Panc1 (cell line): ENCODE measurements around the gene ZNF462. TPM values are rescaled to one million over a fixed set of nuclear protein-coding genes. Genes with fewer than 3 reads are reported as not detected.

Source experiments
- ATAC-seq: fragments of 200-7000 bp; cut with Tn5 transposase; 2 replicates; pipeline ENCODE4 v1.9.1; 2020; ENCODE audit warnings: mild to moderate bottlenecking, moderate library complexity
- BruUV-seq: library from RNA; stranded (reverse); fragments of 400-500 nt; replicated peaks from 2 replicates; lab custom pipeline; 2021; lab: Mats Ljungman, UMichigan
- CTCF ChIA-PET: fragments of 300-600 bp; sonication (Branson Sonifier 250); formaldehyde crosslinking; loops from one replicate; lab custom pipeline; 2022; ENCODE audit warnings: antibody characterized with exemption; lab: Charles Lee
- POLR2A ChIA-PET: fragments of 300-600 bp; sonication (Branson Sonifier 250); formaldehyde crosslinking; loops from one replicate; lab custom pipeline; 2022; ENCODE audit warnings: antibody characterized with exemption; lab: Charles Lee
- DNase-seq: peaks from one replicate; pipeline ENCODE4 v3.0.0-alpha.2; 2010; ENCODE audit warnings: low read depth, low spot score
- H3K27ac ChIP-seq: 2 replicates; pipeline ENCODE4 v1.5.1; 2011; ENCODE audit warnings: mild to moderate bottlenecking, low read length, inconsistent platforms
- H3K27me3 ChIP-seq: fragments of 200-500 bp; sonication (Bioruptor generic); 2 replicates; pipeline ENCODE4 v1.6.0; 2014; ENCODE audit warnings: low read length, inconsistent platforms; ENCODE audit not compliant: control insufficient read depth, insufficient read depth
- H3K36me3 ChIP-seq: fragments of 200-500 bp; sonication (Bioruptor generic); 2 replicates; pipeline ENCODE4 v1.5.1; 2014; ENCODE audit warnings: inconsistent platforms, mild to moderate bottlenecking, low read length, moderate library complexity; ENCODE audit not compliant: control insufficient read depth, insufficient read depth
- H3K4me1 ChIP-seq: 2 replicates; pipeline ENCODE4 v1.5.1; 2011; ENCODE audit warnings: inconsistent platforms, mild to moderate bottlenecking, low read length, moderate library complexity; ENCODE audit not compliant: control insufficient read depth, insufficient read depth
- H3K4me3 ChIP-seq, 2 experiments: 2 replicates each; pipeline ENCODE4 v1.5.1; 2011 to 2012; ENCODE audit warnings: low read depth in 2 of 2, low read length in 2 of 2, mild to moderate bottlenecking in 2 of 2, inconsistent platforms in 1 of 2, moderate library complexity in 1 of 2
- H3K9me3 ChIP-seq: fragments of 200-500 bp; sonication (Bioruptor generic); 2 replicates; pipeline ENCODE4 v1.5.1; 2014; ENCODE audit warnings: low read depth, mild to moderate bottlenecking, inconsistent platforms, low read length, moderate library complexity; ENCODE audit not compliant: control insufficient read depth, insufficient read depth
- POLR2AphosphoS5 ChIP-seq: IDR thresholded peaks from 2 replicates; pipeline ENCODE4 v1.6.1; 2012; ENCODE audit warnings: mild to moderate bottlenecking, low read depth, low read length, moderate library complexity
- SIN3A ChIP-seq: IDR thresholded peaks from 2 replicates; pipeline ENCODE4 v1.6.1; 2012; ENCODE audit warnings: low read depth, mild to moderate bottlenecking, low read length, moderate library complexity, borderline replicate concordance; ENCODE audit not compliant: insufficient read depth
- in situ Hi-C: cut with HindIII; loops from 2 replicates; pipeline ENCODE4 v1.10.0; 2016; ENCODE audit warnings: low sequenced_read_pairs, low pct_unique_long_range_greater_than_20kb
- intact Hi-C: fragments of 100-400 bp; cut with micrococcal nuclease; formaldehyde crosslinking; loops from one replicate; pipeline ENCODE4 v1.10.0; 2022; ENCODE audit not compliant: unreplicated experiment
- total RNA-seq: library from RNA; stranded (reverse); gene quantifications from one replicate; pipeline ENCODE4 v1.2.1, GENCODE V29; 2021; ENCODE audit not compliant: unreplicated experiment
- TF ChIP-seq, protein P1 (sequence below), 2 experiments: IDR thresholded peaks; 2 replicates each; pipeline ENCODE4 v1.6.1; 2011 to 2012; ENCODE audit warnings: low read depth in 2 of 2, control low read depth in 1 of 2, low read length in 1 of 2, mild to moderate bottlenecking in 1 of 2, moderate library complexity in 1 of 2; ENCODE audit not compliant: insufficient read depth in 1 of 2
- TF ChIP-seq, protein P2 (sequence below): fragments of 450-650 bp; IDR thresholded peaks from 2 replicates; pipeline ENCODE4 v1.5.1; 2017; ENCODE audit warnings: mild to moderate bottlenecking

The ZNF462 gene
- total RNA-seq, 1 experiment from 2014 or later = 34.8 TPM

DNA sequence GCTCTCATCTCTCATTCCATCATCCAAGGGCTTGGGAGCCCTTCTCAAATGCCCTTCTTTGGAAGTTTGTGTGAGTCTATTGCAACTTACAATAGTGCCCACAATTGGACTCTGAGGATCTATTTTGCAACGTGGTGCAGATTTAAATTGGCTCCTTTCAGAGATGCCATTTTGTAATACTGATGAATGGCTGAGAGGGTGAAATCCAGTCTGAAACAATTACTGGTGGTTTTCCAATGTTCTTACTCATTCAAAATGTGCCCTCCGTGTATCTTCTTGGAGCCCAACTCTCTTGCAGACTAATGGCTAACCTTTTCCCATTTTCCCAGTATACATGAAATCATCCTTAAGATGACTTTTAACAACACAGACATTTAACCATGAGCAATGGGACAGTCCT lies 6.1 kb downstream of the ZNF462 start:
- Histone ChIP-seq H3K27ac (no peak overlapping the region), H3K9me3 (no peaks in the 10 kb centered on the region), H3K4me1 (peaks cover 27% of the 10 kb centered on the region), H3K27me3 (no peaks in the 10 kb centered on the region), H3K36me3 (no peaks in the 10 kb centered on the region), H3K4me3 (no peak overlapping the region)
- ATAC-seq (no peak), DNase-seq (no peak)
- ChIA-PET POLR2A (no interaction called here), CTCF (no interaction called here)
- BruUV-seq = no TSS peak
- in situ Hi-C loops = no loop called here
- TF ChIP-seq, protein P1, sequence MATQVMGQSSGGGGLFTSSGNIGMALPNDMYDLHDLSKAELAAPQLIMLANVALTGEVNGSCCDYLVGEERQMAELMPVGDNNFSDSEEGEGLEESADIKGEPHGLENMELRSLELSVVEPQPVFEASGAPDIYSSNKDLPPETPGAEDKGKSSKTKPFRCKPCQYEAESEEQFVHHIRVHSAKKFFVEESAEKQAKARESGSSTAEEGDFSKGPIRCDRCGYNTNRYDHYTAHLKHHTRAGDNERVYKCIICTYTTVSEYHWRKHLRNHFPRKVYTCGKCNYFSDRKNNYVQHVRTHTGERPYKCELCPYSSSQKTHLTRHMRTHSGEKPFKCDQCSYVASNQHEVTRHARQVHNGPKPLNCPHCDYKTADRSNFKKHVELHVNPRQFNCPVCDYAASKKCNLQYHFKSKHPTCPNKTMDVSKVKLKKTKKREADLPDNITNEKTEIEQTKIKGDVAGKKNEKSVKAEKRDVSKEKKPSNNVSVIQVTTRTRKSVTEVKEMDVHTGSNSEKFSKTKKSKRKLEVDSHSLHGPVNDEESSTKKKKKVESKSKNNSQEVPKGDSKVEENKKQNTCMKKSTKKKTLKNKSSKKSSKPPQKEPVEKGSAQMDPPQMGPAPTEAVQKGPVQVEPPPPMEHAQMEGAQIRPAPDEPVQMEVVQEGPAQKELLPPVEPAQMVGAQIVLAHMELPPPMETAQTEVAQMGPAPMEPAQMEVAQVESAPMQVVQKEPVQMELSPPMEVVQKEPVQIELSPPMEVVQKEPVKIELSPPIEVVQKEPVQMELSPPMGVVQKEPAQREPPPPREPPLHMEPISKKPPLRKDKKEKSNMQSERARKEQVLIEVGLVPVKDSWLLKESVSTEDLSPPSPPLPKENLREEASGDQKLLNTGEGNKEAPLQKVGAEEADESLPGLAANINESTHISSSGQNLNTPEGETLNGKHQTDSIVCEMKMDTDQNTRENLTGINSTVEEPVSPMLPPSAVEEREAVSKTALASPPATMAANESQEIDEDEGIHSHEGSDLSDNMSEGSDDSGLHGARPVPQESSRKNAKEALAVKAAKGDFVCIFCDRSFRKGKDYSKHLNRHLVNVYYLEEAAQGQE (IDR thresholded peaks at IDR 0.05; ENCODE audit: insufficient read depth in 1 of 2, low read depth in 2 of 2, low read length in 1 of 2) = no peak
- intact Hi-C loops = loop anchor here (10.0 kb wide), 1 partner anchor 306 kb away; no protein-coding TSS in a partner anchor

DNA sequence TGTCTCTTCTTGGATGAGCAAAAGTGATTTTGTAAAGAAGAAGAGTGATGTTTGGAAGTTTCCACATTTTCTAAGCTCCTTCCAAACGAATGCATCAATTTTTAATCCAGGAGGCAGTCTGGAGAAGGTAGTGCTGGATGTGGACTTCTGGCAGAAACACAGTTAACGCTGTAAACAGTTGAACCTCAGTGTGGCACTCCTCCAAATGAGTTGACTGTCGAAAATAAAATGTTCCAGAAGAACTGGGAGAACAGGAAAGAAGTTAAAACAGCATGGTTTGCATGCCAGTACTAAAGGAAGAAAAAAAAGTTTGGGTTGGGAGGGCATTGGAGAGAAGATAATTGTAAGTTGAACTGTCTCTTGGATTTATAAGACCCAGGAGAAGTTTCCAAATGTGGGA lies 6.5 kb downstream of the ZNF462 start:
- H3K4me1 ChIP-seq = peaks cover 27% of the 10 kb centered on the region
- in situ Hi-C loops (no loop called here), intact Hi-C loops (loop anchor here (10.0 kb wide), 1 partner anchor 305 kb away; no protein-coding TSS in a partner anchor)
- POLR2A ChIA-PET = no interaction called here
- DNase-seq (no peak), ATAC-seq (no peak)
- no peaks in the 10 kb centered on the region for H3K36me3 ChIP-seq
- H3K9me3 ChIP-seq = no peaks in the 10 kb centered on the region
- no peak overlapping the region for H3K27ac ChIP-seq
- no TSS peak for BruUV-seq
- H3K27me3 ChIP-seq = no peaks in the 10 kb centered on the region
- TF ChIP-seq POLR2AphosphoS5 = no peak
- TF ChIP-seq, protein P1 (IDR thresholded peaks at IDR 0.05; ENCODE audit: insufficient read depth in 1 of 2, low read depth in 2 of 2, low read length in 1 of 2) = no peak
- no peak for TF ChIP-seq SIN3A
- TF ChIP-seq, protein P2, sequence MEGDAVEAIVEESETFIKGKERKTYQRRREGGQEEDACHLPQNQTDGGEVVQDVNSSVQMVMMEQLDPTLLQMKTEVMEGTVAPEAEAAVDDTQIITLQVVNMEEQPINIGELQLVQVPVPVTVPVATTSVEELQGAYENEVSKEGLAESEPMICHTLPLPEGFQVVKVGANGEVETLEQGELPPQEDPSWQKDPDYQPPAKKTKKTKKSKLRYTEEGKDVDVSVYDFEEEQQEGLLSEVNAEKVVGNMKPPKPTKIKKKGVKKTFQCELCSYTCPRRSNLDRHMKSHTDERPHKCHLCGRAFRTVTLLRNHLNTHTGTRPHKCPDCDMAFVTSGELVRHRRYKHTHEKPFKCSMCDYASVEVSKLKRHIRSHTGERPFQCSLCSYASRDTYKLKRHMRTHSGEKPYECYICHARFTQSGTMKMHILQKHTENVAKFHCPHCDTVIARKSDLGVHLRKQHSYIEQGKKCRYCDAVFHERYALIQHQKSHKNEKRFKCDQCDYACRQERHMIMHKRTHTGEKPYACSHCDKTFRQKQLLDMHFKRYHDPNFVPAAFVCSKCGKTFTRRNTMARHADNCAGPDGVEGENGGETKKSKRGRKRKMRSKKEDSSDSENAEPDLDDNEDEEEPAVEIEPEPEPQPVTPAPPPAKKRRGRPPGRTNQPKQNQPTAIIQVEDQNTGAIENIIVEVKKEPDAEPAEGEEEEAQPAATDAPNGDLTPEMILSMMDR = no peak
- CTCF ChIA-PET = no interaction called here
- no peak overlapping the region for H3K4me3 ChIP-seq
